Measurements from ENCODE around the gene PRKAG1. TPM values are rescaled to one million over a fixed set of nuclear protein-coding genes. Genes with fewer than 3 reads are reported as not detected.

Gene PRKAG1
- total and polyA plus RNA-seq, 7 donors = 48.6 to 71.3 (median 61.3) TPM

- 30 to 53% methylated on average over 8 of the region's 8 CpGs for WGBS, 2 donors
- Histone ChIP-seq H3K9me3 (no peaks in the 10 kb centered on the region), H3K4me3 (no peak overlapping the region), H3K4me1 (peaks cover 0 to 28% (median 24%) of the 10 kb centered on the region in 4 donors), H3K36me3 (no peaks in the 10 kb centered on the region), H3K27ac (peak overlapping the region in 1 of 4 donors; percentile 22), H3K27me3 (peaks cover 33 to 54% (median 46%) of the 10 kb centered on the region in 3 donors)
- TF ChIP-seq CTCF (IDR thresholded peaks at IDR 0.05) = no peak
- TF ChIP-seq POLR2AphosphoS5 (IDR thresholded peaks at IDR 0.05) = no peak
- no peak for TF ChIP-seq EP300 (IDR thresholded peaks at IDR 0.05)
- no peak for TF ChIP-seq POLR2A (IDR thresholded peaks at IDR 0.05)
- no peak for DNase-seq
- intact Hi-C loops (cut with DNase I) = no loop called here
Observed at GRCh38 chr12:48969160-48969771, 49.3 kb downstream of the PRKAG1 start.

DNA sequence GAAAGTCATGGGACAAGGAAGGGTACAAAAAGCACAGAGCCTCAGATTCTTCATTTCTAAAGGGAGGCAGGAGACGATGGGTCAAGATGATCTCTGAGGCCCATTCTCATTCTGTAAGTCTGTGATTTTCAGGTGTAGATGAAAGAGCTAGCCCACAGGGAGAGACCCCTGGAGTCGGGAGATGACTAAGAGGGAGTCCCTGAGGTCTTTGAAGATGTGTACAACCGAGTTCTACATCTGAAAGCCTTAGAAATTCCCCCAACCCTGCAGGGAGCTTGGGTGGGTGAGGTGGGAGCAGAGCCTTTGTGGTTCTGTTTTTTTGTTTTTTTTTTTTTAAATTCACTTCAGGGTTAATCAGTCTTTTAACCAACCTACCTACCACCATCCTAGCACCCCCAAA is 50.1 kb downstream of the PRKAG1 start:
- TF ChIP-seq CTCF (IDR thresholded peaks at IDR 0.05) = no peak
- no peak for TF ChIP-seq POLR2A (IDR thresholded peaks at IDR 0.05)
- no peak for TF ChIP-seq EP300 (IDR thresholded peaks at IDR 0.05)
- no peak for TF ChIP-seq POLR2AphosphoS5 (IDR thresholded peaks at IDR 0.05)
- intact Hi-C loops (cut with DNase I) = no loop called here
- H3K27ac ChIP-seq = no peak overlapping the region
- peaks cover 0 to 28% (median 24%) of the 10 kb centered on the region in 4 donors for H3K4me1 ChIP-seq
- no peak overlapping the region for H3K4me3 ChIP-seq
- no peaks in the 10 kb centered on the region for H3K9me3 ChIP-seq
- DNase-seq = no peak
- peaks cover 25 to 46% (median 38%) of the 10 kb centered on the region in 3 donors for H3K27me3 ChIP-seq
- H3K36me3 ChIP-seq = no peaks in the 10 kb centered on the region
- WGBS, 2 donors = 63 to 78% methylated on average over 3 of the region's 3 CpGs

- no peaks in the 10 kb centered on the region for H3K9me3 ChIP-seq
- DNase-seq = no peak
- peaks cover 0 to 28% (median 24%) of the 10 kb centered on the region in 4 donors for H3K4me1 ChIP-seq
- no peaks in the 10 kb centered on the region for H3K36me3 ChIP-seq
- no peak for TF ChIP-seq POLR2AphosphoS5 (IDR thresholded peaks at IDR 0.05)
- TF ChIP-seq POLR2A (IDR thresholded peaks at IDR 0.05) = no peak
- TF ChIP-seq EP300 (IDR thresholded peaks at IDR 0.05) = no peak
- TF ChIP-seq CTCF (IDR thresholded peaks at IDR 0.05) = no peak
- H3K27me3 ChIP-seq = peaks cover 23 to 42% (median 33%) of the 10 kb centered on the region in 3 donors
- intact Hi-C loops (cut with DNase I) = no loop called here
- 77 to 82% methylated on average over 7 of the region's 7 CpGs for WGBS, 2 donors
- H3K27ac ChIP-seq = no peak overlapping the region
- no peak overlapping the region for H3K4me3 ChIP-seq
Observed at GRCh38 chr12:48967991-48968390, 50.6 kb downstream of the PRKAG1 start.

DNA sequence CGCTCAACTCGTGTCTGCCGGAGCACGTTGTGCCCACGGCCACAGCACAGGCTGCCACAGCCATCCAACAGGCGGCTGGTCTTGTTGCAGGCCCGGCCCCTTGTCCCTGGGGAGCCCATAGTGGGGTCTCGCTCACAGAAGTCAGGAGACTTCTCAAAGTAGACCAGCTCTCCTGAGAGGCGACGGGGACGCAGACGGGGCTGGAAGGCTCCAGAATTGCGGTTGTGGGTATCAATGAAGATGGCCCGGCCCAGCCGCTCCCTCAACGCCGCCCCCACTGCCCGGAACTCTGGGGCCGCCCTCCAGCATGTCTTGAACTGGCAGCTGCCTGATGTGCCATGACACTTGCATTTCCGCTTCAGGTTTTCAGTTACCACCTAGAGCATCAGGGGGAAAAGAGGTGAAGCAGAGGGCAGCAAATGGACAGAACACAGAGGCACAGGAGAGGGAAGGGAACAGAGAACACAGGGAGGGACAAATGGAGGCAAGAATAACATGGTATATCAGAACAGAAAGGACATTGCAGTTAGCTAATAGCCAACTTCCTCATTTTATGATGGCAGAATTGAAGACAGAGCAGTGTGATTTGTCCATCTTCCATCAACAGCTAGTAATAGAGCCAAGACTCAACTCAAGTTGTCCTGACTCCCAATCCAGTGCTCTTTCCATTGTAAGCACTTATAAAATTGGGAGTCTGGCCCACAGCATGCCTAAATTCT is 52.2 kb downstream of the PRKAG1 start:
- H3K4me3 ChIP-seq = no peak overlapping the region
- H3K9me3 ChIP-seq = no peaks in the 10 kb centered on the region
- no peak for TF ChIP-seq CTCF (IDR thresholded peaks at IDR 0.05)
- no peak for TF ChIP-seq POLR2AphosphoS5 (IDR thresholded peaks at IDR 0.05)
- TF ChIP-seq POLR2A (IDR thresholded peaks at IDR 0.05) = no peak
- no peak for TF ChIP-seq EP300 (IDR thresholded peaks at IDR 0.05)
- peaks cover 11 to 25% (median 17%) of the 10 kb centered on the region in 3 donors for H3K27me3 ChIP-seq
- intact Hi-C loops (cut with DNase I) = no loop called here
- no peak overlapping the region for H3K27ac ChIP-seq
- H3K4me1 ChIP-seq = peaks cover 0 to 17% (median 14%) of the 10 kb centered on the region in 4 donors
- no peaks in the 10 kb centered on the region for H3K36me3 ChIP-seq
- no peak for DNase-seq
- 79 to 85% methylated on average over 20 of the region's 20 CpGs for WGBS, 2 donors
